HG03342 (cell line): ENCODE measurements around the gene MIGA2.

ENCODE experiments used
- ATAC-seq: cut with Tn5 transposase; IDR thresholded peaks from one replicate; pipeline ENCODE4 v1.9.1; 2021; ENCODE audit warnings: mild to moderate bottlenecking, moderate library complexity; ENCODE audit not compliant: unreplicated experiment

The MIGA2 gene

GRCh38 chr9:129011170-129011569 lies 25.3 kb upstream of the MIGA2 start:
- no peak for ATAC-seq

- no peak for ATAC-seq
Measured at GRCh38 chr9:129011761-129012181, 24.7 kb upstream of the MIGA2 start.

- ATAC-seq = no peak
Measured at GRCh38 chr9:129012343-129012742, 24.1 kb upstream of the MIGA2 start.

GRCh38 chr9:129012893-129013448 lies 23.5 kb upstream of the MIGA2 start:
- no peak for ATAC-seq

GRCh38 chr9:129013674-129014073 lies 22.8 kb upstream of the MIGA2 start:
- no peak for ATAC-seq

- ATAC-seq = no peak
Measured at GRCh38 chr9:129014124-129014523, 22.3 kb upstream of the MIGA2 start.

GRCh38 chr9:129014608-129015007 lies 21.8 kb upstream of the MIGA2 start:
- ATAC-seq = no peak

- ATAC-seq = no peak
Measured at GRCh38 chr9:129021091-129021490, 15.3 kb upstream of the MIGA2 start.

- no peak for ATAC-seq
Measured at GRCh38 chr9:129022037-129022436, 14.4 kb upstream of the MIGA2 start.

GRCh38 chr9:129023036-129023907 lies 13.2 kb upstream of the MIGA2 start:
- no peak for ATAC-seq

- no peak for ATAC-seq
Measured at GRCh38 chr9:129023908-129024233, 12.6 kb upstream of the MIGA2 start.

- ATAC-seq = no peak
Measured at GRCh38 chr9:129026442-129027223, 9.8 kb upstream of the MIGA2 start.

GRCh38 chr9:129027224-129027684 lies 9.2 kb upstream of the MIGA2 start:
- peak; percentile 4 for ATAC-seq

- peak; percentile 49 for ATAC-seq
Measured at GRCh38 chr9:129027685-129028191, 8.7 kb upstream of the MIGA2 start.

GRCh38 chr9:129028192-129028966 lies 8.0 kb upstream of the MIGA2 start, which contains the start of gene SH3GLB2:
Gene SH3GLB2 (minus strand): TSS chr9:129028331. CDS start chr9:129028154, 177 bp downstream.
- ATAC-seq = peak; percentile 72

GRCh38 chr9:129030191-129030590 lies 6.2 kb upstream of the MIGA2 start:
- no peak for ATAC-seq

- ATAC-seq = no peak
Measured at GRCh38 chr9:129031514-129031913, 4.9 kb upstream of the MIGA2 start.

GRCh38 chr9:129032541-129033159 lies 3.8 kb upstream of the MIGA2 start:
- no peak for ATAC-seq

GRCh38 chr9:129033216-129033615 lies 3.2 kb upstream of the MIGA2 start:
- ATAC-seq = no peak

- peak; percentile 13 for ATAC-seq
Measured at GRCh38 chr9:129035838-129036237, 588 bp upstream of the MIGA2 start.
